OCI-LY7 (cell line): ENCODE results near the gene CFAP69. TPM values are rescaled to one million over a fixed set of nuclear protein-coding genes. Genes with fewer than 3 reads are reported as not detected.

Experiments
- BruUV-seq: library from RNA; stranded (reverse); fragments of 400-500 nt; replicated peaks from 2 replicates; lab custom pipeline; 2021; lab: Mats Ljungman, UMichigan
- CTCF ChIA-PET: fragments of 300-600 bp; sonication (Branson Sonifier 250); formaldehyde crosslinking; loops from one replicate; lab custom pipeline; 2022; ENCODE audit warnings: antibody characterized with exemption; ENCODE audit not compliant: unreplicated experiment; lab: Charles Lee
- POLR2A ChIA-PET: fragments of 300-600 bp; sonication (Branson Sonifier 250); formaldehyde crosslinking; loops from one replicate; lab custom pipeline; 2022; ENCODE audit warnings: antibody characterized with exemption; lab: Charles Lee
- DNase-seq: peaks from one replicate; pipeline ENCODE4 v3.0.0-alpha.2; 2015; ENCODE audit warnings: low spot score
- H2AFZ ChIP-seq: fragments of 200-600 bp; sonication (generic), shearing (Covaris generic); 2 replicates; pipeline ENCODE4 v1.6.1; 2014; ENCODE audit warnings: mild to moderate bottlenecking, antibody characterized with exemption, low read length, moderate library complexity
- H3K27ac ChIP-seq: fragments of 200-600 bp; sonication (generic); 2 replicates; pipeline ENCODE4 v1.5.1; 2014; ENCODE audit warnings: mixed run types, low read depth, mild to moderate bottlenecking, moderate library complexity, low read length, inconsistent platforms; ENCODE audit not compliant: poor library complexity, severe bottlenecking
- H3K36me3 ChIP-seq: fragments of 200-600 bp; sonication (generic); 2 replicates; pipeline ENCODE4 v1.6.1; 2014; ENCODE audit warnings: mild to moderate bottlenecking, antibody characterized with exemption, low read length, moderate library complexity, mixed read lengths; ENCODE audit not compliant: insufficient read depth
- H3K4me1 ChIP-seq: fragments of 200-600 bp; sonication (generic); 2 replicates; pipeline ENCODE4 v1.5.1; 2014; ENCODE audit warnings: mild to moderate bottlenecking, low read length; ENCODE audit not compliant: insufficient read depth, poor library complexity, severe bottlenecking
- H3K4me2 ChIP-seq: fragments of 200-600 bp; sonication (generic); 2 replicates; pipeline ENCODE4 v1.6.1; 2014; ENCODE audit warnings: mild to moderate bottlenecking, low read length
- H3K4me3 ChIP-seq: fragments of 200-600 bp; sonication (generic); 2 replicates; pipeline ENCODE4 v1.5.1; 2014; ENCODE audit warnings: mild to moderate bottlenecking, low read depth, low read length; ENCODE audit not compliant: poor library complexity, severe bottlenecking
- H3K79me2 ChIP-seq: fragments of 200-600 bp; sonication (generic); 2 replicates; pipeline ENCODE4 v1.6.1; 2016; ENCODE audit warnings: low read depth, mild to moderate bottlenecking, low read length, moderate library complexity, mixed read lengths; ENCODE audit not compliant: insufficient read depth
- H3K9me2 ChIP-seq: fragments of 200-600 bp; sonication (generic); 2 replicates; pipeline ENCODE4 v1.6.1; 2016; ENCODE audit warnings: mild to moderate bottlenecking, low read length, mixed read lengths; ENCODE audit not compliant: insufficient read depth
- H3K9me3 ChIP-seq: fragments of 200-600 bp; sonication (generic); 2 replicates; pipeline ENCODE4 v1.6.1; 2014; ENCODE audit warnings: mild to moderate bottlenecking, mixed run types, low read length, mixed read lengths
- H4K20me1 ChIP-seq: fragments of 200-600 bp; sonication (generic); 2 replicates; pipeline ENCODE4 v1.6.1; 2014; ENCODE audit warnings: mild to moderate bottlenecking, antibody characterized with exemption, low read length, moderate library complexity, mixed read lengths; ENCODE audit not compliant: insufficient read depth
- EZH2phosphoT487 ChIP-seq: fragments of 200-600 bp; sonication (generic); IDR thresholded peaks from 2 replicates; pipeline ENCODE4 v1.6.1; 2018; ENCODE audit warnings: low read depth, borderline replicate concordance, mild to moderate bottlenecking, mixed run types, antibody characterized with exemption, low read length, moderate library complexity, mixed read lengths
- intact Hi-C: fragments of 100-400 bp; cut with micrococcal nuclease; formaldehyde crosslinking; loops from one replicate; pipeline ENCODE4 v1.10.0; 2022; ENCODE audit not compliant: unreplicated experiment
- total RNA-seq, 2 experiments: library from RNA; depleted of rRNA in 1 of 2; stranded (reverse); fragments of >200 nt in 1 of 2; shearing (Covaris generic) in 1 of 2; gene quantifications; 2 replicates each; pipeline ENCODE4 v1.2.3, GENCODE V29; 2014 to 2022
- TF ChIP-seq, protein P1 (sequence below): fragments of 200-600 bp; sonication (generic); conservative IDR thresholded peaks from 2 replicates; pipeline ENCODE4 v1.5.1; 2014; ENCODE audit warnings: mild to moderate bottlenecking, antibody characterized with exemption, low read length, moderate library complexity, mixed read lengths

CFAP69 gene
- total RNA-seq, 2 experiments from 2014 or later, result not detected

DNA sequence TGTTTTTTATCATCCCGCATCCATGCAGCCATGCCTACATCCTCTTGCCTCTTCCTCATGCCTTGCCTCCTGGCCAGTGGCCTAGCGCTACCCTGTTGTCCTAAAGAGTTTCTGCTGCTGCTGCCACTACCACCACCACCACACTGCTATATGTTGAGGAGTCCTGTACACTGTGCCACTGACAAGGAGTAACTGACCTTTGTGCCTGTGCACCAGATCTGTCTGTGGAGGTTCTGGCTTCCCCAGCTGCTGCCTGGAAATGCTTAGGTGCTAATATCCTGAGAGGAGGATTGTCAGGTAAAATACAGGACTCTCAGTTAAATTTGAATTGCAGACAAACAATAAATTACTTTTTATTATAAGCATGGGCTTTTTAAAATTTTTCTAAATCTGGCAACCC is 7.0 kb upstream of the CFAP69 start:
- BruUV-seq, result no TSS peak
- ChIA-PET POLR2A (no interaction called here), CTCF (no interaction called here)
- Histone ChIP-seq H3K9me2 (no peaks in the 10 kb centered on the region), H3K36me3 (no peaks in the 10 kb centered on the region), H3K4me3 (no peak overlapping the region), H4K20me1 (no peaks in the 10 kb centered on the region), H3K4me2 (no peak overlapping the region), H3K4me1 (no peaks in the 10 kb centered on the region), H2AFZ (no peak overlapping the region), H3K79me2 (no peaks in the 10 kb centered on the region), H3K27ac (no peak overlapping the region), H3K9me3 (no peaks in the 10 kb centered on the region)
- DNase-seq, result no peak
- TF ChIP-seq, protein P1, sequence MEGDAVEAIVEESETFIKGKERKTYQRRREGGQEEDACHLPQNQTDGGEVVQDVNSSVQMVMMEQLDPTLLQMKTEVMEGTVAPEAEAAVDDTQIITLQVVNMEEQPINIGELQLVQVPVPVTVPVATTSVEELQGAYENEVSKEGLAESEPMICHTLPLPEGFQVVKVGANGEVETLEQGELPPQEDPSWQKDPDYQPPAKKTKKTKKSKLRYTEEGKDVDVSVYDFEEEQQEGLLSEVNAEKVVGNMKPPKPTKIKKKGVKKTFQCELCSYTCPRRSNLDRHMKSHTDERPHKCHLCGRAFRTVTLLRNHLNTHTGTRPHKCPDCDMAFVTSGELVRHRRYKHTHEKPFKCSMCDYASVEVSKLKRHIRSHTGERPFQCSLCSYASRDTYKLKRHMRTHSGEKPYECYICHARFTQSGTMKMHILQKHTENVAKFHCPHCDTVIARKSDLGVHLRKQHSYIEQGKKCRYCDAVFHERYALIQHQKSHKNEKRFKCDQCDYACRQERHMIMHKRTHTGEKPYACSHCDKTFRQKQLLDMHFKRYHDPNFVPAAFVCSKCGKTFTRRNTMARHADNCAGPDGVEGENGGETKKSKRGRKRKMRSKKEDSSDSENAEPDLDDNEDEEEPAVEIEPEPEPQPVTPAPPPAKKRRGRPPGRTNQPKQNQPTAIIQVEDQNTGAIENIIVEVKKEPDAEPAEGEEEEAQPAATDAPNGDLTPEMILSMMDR, result no peak
- no peak for TF ChIP-seq EZH2phosphoT487
- intact Hi-C loops, result no loop called here

DNA sequence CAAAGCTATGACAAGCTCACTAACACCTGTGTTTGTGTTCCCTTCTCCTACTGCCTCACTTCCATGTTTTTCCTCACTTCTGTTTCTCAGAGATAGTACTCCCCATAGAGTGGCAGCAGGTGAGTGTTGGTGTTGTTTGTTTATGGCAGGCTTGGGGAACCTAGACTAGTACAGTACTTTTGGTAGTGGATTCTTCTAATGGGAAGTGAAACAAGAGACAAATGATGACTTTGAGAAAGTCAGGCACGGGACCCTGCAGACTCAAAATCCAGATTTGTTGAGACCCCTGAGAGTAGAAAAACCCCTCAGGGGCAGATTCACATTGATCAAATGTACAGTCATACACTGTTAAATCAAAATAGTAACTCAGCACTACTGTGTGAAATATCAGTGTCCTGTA is 6.4 kb upstream of the CFAP69 start:
- intact Hi-C loops, result no loop called here
- Histone ChIP-seq H3K4me1 (no peaks in the 10 kb centered on the region), H4K20me1 (no peaks in the 10 kb centered on the region), H3K4me2 (no peak overlapping the region), H3K9me2 (no peaks in the 10 kb centered on the region), H3K27ac (no peak overlapping the region), H3K4me3 (no peak overlapping the region), H3K9me3 (no peaks in the 10 kb centered on the region), H2AFZ (no peak overlapping the region), H3K36me3 (no peaks in the 10 kb centered on the region), H3K79me2 (no peaks in the 10 kb centered on the region)
- ChIA-PET CTCF (no interaction called here), POLR2A (no interaction called here)
- DNase-seq, result no peak
- no TSS peak for BruUV-seq
- TF ChIP-seq EZH2phosphoT487, result no peak
- TF ChIP-seq, protein P1, result no peak

DNA sequence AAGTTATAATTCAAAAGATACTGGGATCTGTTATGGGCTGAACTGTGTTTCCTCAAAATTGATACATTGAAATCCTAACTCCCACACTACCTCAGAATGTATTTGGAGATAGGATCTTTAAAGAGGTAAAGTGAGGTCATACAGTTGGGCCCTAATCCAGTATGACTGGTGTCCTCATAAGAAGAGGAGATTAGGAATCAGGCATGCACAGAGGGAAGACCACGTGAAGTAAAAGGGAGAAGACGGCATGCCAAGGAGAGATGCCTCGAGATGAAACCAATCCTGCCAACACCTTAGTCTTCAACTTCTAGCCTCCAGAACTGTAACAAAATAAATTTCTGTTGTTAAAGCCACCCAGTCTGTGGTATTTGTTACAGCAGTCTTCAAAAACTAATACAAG is 5.9 kb upstream of the CFAP69 start:
- no peak for TF ChIP-seq EZH2phosphoT487
- TF ChIP-seq, protein P1, result no peak
- Histone ChIP-seq H3K27ac (no peak overlapping the region), H3K4me1 (no peaks in the 10 kb centered on the region), H3K36me3 (no peaks in the 10 kb centered on the region), H3K4me2 (no peak overlapping the region), H3K9me2 (no peaks in the 10 kb centered on the region), H4K20me1 (no peaks in the 10 kb centered on the region), H3K4me3 (no peak overlapping the region), H3K9me3 (no peaks in the 10 kb centered on the region), H2AFZ (no peak overlapping the region), H3K79me2 (no peaks in the 10 kb centered on the region)
- ChIA-PET POLR2A (no interaction called here), CTCF (no interaction called here)
- no peak for DNase-seq
- intact Hi-C loops, result no loop called here
- no TSS peak for BruUV-seq
